NCI-H1048 (cell line): Measurements from ENCODE around the gene ASB18.

Experiments used
- DNase-seq: peaks from one replicate; lab custom pipeline; 2025; lab: John Stamatoyannopoulos, UW

ASB18 gene

GRCh38 chr2:236173036-236173728 is 91.0 kb downstream of the ASB18 start:
- DNase-seq, result no peak

- no peak for DNase-seq
Observed at GRCh38 chr2:236172255-236173035, 91.8 kb downstream of the ASB18 start.

- no peak for DNase-seq
Observed at GRCh38 chr2:236171680-236172254, 92.4 kb downstream of the ASB18 start.

GRCh38 chr2:236171181-236171679 is 93.0 kb downstream of the ASB18 start:
- DNase-seq, result no peak

DNA sequence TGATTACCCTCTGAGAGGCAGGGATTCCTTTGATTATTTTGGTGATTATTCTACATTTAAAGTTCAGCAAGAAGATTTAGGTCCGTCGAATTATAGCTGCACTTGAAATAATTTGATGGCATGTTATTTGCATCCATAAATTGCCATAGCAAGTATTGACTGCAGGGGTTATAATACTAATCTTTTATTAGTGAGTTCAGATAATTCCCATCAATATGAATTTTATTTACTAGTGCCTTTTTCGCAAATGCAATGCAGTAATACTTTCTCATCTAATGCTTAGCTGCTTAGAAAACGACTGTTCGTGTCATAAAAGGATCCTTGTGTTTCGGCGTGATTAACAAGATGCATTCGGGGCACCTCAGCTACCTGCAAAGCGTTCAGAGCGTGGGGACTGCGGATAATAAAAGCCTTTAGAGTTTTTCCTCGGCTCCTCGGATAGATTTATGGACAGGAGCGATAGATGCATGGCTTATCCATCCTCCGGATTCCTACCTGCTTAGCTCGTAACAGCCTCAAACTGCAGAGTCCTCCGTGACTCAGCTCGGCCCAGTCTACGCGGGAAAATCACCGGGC is 93.5 kb downstream of the ASB18 start:
- DNase-seq, result no peak

GRCh38 chr2:236169741-236170589 is 94.2 kb downstream of the ASB18 start:
- no peak for DNase-seq

- no peak for DNase-seq
Observed at GRCh38 chr2:236169151-236169721, 95.0 kb downstream of the ASB18 start.

GRCh38 chr2:236168110-236169080 is 95.8 kb downstream of the ASB18 start, which contains the start of gene GBX2:
Gene GBX2, minus strand, starts transcription at chr2:236168386. Its CDS starts 415 bp downstream, at chr2:236167971.
- DNase-seq, result peak; percentile 76

DNA sequence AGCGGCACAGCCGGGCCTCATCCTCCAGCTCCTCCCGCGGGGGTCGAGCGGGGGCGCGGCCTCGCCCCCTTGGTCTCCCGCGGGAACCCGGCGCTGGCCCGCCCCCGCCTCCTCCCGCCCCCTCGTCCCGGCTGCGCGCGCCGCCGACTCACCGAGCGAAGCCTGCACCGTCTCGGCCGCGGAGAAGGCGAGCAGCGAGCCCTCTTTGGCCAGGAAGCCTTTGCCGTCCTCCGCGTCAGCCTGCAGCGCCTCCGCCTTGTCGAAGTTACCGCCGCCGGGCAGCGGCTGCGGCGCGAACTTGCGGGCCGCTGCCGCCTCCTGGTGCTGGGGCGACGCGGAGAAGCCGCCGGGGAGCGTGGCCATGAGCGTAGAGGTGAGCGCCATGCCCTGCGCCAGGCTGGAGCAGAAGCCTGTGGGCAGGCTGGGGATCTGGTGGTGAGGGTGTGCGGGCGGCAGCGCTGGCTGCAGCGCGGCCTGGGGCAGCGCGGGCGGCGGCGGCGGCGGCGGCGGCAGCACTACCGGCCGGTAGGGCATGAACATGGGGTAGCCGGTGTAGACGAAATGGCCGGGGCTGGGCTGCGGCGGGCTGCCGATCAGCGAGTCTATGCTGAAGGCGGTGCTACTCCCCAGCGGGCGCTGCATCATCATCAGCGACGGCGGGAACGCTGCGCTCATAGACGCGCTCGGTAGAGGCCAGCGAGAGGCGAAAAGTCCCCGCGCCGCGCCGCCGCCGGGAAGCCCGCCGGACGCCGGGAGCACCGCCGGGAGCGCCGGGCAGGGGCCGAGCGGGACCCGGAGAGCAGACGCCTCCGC is 96.7 kb downstream of the ASB18 start:
- DNase-seq, result no peak

DNA sequence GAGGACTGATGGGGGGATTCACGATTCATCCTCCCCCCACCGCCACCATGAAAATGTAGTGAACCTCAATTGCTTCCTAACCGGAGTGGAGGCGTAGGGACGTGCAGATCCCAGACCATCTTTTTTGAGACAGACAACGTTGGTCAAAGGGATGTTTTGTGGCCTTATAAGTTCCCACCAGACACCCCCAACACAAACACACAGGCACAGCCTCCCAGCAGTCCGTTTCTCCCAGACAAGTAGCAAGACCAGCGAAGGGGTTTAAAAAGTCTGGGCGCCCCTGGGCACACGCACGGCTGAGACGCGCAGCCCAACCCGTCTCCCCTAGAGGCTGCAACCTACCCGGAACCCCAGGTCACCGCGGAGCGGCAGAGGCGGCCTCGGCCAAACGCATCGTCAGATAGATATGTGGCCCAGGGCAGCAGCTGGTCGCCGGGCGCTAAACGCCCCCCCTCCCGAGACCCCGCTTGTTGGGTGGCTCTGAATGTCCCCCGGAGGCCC is 97.4 kb downstream of the ASB18 start:
- DNase-seq, result no peak

DNA sequence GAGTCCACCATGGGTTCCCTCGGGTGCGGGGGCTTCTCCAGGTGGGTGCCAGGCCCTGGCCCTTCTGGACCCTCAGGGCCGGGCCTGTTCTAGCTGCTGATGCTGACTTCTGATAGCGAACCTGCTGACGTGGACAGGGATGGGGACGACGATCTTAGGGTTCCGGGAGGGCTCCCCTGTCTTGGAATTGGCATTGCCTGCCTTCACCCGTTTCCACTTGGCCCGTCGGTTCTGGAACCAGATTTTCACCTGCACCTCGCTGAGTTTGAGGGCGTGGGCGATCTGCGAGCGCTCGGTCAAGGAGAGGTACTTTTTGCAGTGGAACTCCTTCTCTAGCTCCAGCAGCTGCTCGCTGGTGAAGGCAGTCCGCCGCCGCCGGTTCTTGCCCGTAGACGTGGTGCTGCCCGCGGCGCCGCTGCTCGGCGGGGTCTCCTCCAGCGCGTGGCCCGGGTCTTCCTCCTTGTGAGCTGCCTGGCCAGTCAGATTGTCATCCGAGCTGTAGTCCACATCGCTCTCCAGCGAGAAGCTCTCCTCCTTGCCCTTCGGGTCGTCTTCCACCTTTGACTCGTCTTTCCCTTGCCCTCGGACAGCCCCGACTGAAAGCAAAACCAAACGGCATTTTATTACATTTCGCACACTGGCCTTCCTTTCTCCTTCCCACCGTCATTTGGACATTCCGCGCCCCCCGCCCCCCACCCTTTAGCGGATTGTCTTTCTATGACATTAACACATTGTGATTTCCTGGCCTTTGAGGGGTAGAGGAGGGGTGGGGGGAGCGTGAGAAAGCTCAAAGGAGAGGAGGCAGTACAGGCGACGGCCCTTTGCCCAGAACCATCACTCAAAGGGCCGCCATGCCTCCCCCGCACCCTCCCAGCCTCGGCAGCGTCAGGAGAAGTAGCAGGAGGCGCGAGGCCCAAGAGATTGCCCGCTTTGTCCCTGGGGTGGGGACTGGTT is 98.1 kb downstream of the ASB18 start:
- no peak for DNase-seq

- no peak for DNase-seq
Observed at GRCh38 chr2:236164925-236165841, 99.0 kb downstream of the ASB18 start.

DNA sequence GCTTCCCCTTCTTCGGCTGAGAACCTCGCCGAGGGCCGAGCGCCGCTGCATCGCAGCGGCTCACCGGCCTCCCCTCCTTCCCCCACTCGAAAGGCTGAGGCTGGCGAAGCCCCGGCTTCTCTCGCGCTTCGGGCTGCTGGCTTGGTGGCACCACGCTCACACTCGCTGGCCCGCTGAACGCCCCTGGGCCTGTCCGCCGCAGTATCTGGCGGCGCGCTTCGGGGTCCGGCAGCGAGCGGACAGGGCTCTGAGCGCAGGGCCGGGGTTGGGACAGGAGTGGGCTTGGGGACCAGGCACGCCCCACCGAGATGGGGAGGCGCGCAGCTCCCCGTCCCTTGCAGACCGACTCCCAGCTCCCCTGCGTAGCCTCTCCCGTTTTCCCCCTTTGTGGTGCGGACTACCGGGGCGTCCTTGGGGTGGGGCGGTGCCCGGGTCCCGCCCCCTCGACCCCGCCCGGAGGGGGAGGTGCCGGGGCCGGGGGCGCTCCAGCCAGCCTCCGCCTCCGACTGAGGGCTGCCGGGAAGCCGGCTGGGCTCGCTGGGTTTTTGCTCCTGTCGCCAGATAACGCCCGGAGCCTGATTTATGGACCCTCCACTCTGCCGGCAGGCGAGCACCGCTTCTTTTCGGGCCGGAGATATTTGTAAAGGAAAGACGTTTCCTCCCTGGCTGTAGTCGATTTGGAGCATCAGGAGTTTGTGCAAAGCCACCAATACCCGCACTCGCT is 99.8 kb downstream of the ASB18 start:
- no peak for DNase-seq

DNA sequence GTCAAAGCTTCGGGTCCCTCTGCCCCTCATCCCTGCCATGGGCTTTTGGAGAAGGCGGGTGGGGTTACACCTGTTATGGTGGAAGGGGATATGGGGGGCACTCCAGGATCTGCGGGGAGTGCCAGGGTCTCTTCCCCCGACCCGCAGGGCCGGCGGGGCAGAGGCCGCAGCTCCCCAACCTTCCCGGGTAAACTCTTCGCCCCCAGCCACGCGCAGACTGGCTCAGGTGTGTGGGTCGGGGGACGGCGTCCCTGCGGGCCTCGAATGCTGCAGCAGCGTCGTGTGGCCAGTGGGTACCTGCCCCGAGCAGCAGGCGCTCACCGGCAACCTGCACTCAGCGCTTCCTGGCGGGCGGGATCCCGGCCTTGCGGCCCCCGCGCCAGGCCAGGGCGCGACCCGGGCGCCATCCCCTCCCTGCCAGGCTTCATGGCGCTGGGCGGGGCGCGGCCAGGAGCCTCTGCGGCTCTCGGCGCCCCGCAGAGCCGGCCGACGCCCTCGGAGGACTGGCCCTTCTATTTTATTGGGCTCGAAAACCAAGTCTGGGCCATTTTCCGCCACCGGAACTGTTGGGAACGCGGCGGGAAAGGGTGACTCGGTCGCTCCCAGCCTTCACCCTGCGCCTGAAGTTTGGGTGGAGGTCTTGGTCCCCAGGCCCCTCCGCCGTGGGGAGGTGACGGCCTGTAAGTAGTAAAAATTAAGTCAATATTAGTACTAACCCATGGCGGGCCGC is 100.6 kb downstream of the ASB18 start:
- no peak for DNase-seq

DNA sequence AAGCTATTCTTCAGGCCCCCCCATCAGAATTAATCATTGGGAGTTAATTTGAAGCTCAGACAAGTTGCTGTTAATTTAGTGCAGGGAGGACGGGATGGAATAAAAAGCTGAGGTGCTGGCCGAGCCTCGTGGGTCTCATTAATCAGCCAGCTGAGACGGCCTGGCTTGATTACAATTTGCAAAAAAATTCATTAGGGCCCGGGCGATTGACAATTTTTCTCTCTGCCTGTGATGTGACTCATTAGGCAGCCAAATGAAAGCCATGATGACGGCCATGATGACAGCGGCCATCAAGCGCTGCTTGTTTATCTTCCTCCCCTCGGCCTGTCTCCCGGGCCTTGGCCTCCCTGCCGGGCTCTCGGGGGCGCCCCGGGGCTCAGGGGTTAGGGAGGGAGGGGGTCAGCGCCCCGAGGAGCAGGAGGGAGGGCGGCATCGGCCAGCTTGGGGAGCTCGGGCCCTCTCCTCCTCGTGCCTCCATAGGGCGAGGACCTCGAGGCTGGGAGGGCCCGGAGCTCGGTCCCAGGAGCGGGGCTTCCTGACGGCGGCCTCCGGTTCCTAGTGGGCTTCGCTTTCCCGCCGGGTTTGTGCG is 101.2 kb downstream of the ASB18 start:
- DNase-seq, result no peak
